Dermis microvascular lymphatic vessel endothelial cell (primary cell): ENCODE results near the gene GADD45B. TPM values are rescaled to one million over a fixed set of nuclear protein-coding genes. Genes with fewer than 3 reads are reported as not detected.
A peak's percentile ranks its signal among the peaks of the same experiment; 100 is the strongest.
"Not testable (repeated sequence)": the region's sequence is repeated elsewhere in the genome, so short reads cannot be mapped to it uniquely, and the experiment has no call there.

Experiments used
- DNase-seq, 2 donors: peaks; one replicate each; pipeline versions ENCODE4 v3.0.0 to v3.0.0-alpha.2; 2010; ENCODE audit warnings: low read depth in 2 of 2
- total RNA-seq: library from RNA; depleted of rRNA; stranded (reverse); fragments of >200 nt; gene quantifications from 2 replicates; pipeline ENCODE4 v1.2.1, GENCODE V29; 2014

GADD45B gene
- total RNA-seq, 1 donor from 2014 or later: 42.0 TPM

DNA sequence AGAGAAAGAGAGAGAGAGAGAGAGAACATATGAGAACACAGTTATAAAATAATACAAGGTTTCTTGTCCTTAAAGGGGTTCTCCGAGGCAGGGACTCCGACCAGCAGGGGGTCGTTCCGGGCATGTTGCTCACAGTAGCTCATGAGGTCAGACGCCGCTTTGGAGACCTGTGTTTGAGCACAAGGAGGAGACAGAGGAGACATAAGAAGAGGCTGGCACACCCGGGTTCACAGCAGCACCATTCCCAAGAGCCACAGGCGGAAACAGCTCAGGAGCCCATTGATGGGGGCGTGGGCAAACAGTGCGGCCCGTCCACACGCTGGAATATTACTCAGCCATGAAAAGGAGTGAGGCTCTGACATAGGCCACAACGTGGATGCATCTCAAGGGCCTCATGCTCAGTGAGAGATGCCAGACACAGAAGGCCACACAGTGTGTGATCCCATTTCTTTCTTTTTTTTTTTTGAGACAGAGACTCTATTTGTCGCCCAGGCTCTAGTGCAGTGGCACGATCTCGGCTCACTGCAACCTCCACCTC is 39.1 kb downstream of the GADD45B start:
- DNase-seq: no peak

DNA sequence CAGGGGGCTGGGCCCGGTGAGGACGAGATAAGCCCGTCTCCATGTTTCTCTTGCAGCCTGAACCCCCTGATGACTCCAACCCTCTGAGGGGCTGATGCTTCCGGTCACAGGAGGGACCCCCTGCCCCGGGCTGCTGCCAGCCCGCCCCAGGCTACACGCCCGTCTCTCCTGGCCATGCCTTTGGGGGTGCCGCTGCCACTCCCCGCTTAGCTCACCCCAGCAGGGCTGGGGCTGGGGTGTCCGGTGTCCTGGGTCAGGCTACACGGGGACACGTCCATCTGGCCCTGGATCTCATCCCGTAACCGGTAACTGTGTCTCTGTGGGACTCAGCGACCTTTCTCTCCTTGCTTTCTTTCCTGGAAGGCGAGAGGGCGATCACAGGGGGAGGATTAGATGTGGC is 40.8 kb downstream of the GADD45B start:
- no peak for DNase-seq

GRCh38 chr19:2517881-2518601 is 42.1 kb downstream of the GADD45B start:
- DNase-seq: no peak

- not testable (repeated sequence) for DNase-seq
Observed at GRCh38 chr19:2518856-2519255, 42.9 kb downstream of the GADD45B start.

DNA sequence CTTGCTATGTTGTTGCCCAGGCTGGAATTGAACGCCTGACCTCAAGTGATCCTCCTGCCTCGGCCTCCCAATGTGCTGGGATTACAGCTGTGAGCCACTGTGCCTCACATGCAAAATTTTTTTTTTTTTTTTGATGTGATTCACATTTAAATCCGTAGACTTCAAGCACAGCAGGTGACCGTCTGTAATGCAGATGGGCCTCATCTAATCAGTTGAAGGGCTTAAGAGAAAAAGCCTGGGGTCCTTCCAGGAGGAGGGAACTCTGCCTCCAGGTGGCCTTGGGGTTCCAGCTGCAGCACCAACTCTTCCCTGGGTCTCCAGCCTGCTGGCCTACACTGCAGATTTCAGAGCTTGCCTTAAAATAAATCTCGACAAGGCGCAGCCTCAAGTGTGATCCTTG is 43.6 kb downstream of the GADD45B start:
- no peak for DNase-seq

DNA sequence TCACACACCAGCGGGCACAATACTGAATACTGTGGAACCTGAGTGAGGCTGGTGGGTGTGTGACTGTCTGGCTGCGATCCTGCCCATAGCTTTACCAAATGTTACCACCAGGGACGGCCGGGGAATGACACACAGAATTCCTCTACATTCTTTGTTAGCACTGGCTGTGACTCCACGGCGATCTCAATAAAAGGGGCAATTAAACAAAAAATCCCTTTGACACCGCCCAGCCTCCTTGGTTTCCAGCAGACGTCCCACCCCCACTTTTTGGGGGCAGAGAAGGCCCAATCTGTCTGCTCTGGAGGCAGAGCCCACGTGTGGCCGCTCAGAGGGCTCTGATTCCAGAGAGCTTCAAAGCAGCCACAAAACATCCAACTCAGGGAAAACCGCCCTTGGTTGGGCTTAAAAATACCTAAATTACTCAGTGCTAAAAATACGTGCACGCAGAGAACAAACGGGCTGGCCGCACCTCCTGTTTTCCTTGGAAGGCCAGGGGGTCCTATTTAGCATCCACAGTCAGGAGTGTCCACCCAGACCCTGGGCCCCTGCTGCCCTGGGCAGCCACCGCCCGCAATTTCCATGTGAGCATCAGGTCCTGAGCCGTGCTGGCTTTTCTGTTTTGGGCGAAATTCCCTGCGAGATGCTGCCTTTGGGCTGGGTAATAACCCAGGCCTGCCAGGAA is 47.8 kb downstream of the GADD45B start:
- DNase-seq: no peak

DNA sequence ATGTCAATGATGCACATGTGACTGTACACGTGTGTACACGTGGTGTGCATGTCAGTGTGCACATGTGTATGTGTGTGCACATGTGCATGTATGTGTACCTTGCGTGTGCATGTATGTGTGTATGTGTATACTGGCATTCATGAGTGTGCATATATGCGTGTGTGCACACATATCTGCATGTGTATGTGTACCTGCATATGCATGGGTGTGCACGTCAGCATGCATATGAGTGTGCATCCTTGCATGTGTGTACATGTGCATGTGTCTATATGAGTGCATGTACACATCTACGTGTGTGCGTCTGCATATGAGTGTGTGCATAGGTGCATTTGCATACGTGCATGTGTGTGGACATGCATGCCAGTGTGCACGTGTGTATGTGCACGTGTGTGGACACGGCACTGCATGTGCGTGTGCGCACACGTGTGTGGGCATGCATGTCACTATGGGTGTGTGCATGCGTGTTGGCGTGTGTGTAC is 48.5 kb downstream of the GADD45B start:
- no peak for DNase-seq

GRCh38 chr19:2524840-2525723 is 49.2 kb downstream of the GADD45B start:
- peak in 1 of 2 donors; percentile 47 for DNase-seq

GRCh38 chr19:2527171-2527570 is 51.2 kb downstream of the GADD45B start:
- no peak for DNase-seq

DNA sequence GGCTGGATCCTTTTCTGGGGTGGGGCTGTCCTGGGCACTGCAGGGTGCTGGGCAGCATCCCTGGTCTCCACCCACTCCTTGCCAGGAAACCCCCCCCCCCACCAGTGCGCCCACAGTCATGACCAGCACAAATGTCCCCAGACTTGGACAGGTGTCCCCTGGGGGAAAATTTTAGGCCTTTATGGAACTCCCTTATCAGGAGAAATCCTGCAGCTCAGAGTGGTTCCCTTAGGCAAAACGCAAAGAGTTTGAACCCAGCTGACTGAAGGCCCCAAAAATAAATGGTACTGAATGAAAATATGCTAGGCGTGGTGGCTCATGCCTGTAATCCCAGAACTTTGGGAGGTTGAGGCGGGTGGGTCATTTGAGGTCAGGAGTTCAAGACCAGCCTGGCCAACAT is 51.8 kb downstream of the GADD45B start:
- DNase-seq: no peak

Other genes with a start within 250 kb of the GADD45B start
- gene PLEKHJ1, start 239.8 kb upstream of the GADD45B start, total RNA-seq: 61.6 and 72.7 TPM in 2 replicates
- 44.7 and 57.9 TPM in 2 replicates for gene SF3A2, start 239.3 kb upstream of the GADD45B start, total RNA-seq
- 0.64 and 1.8 TPM in 2 replicates for gene AMH, start 226.8 kb upstream of the GADD45B start, total RNA-seq
- gene JSRP1, start 219.7 kb upstream of the GADD45B start, total RNA-seq: not detected in 2 replicates
- 0.13 and 0.51 TPM in 2 replicates for gene PEAK3, start 194.0 kb upstream of the GADD45B start, total RNA-seq
- gene LINGO3, start 168.0 kb upstream of the GADD45B start, total RNA-seq: not detected in 2 replicates
- 90.9 and 94.4 TPM in 2 replicates for gene LSM7, start 147.5 kb upstream of the GADD45B start, total RNA-seq
- 13.9 and 25.8 TPM in 2 replicates for gene SPPL2B, start 147.4 kb upstream of the GADD45B start, total RNA-seq
- not detected in 2 replicates for gene TMPRSS9, start 115.9 kb upstream of the GADD45B start, total RNA-seq
- gene TIMM13, start 48.5 kb upstream of the GADD45B start, total RNA-seq: 50.4 and 54.4 TPM in 2 replicates
- gene LMNB2, start 19.2 kb upstream of the GADD45B start, total RNA-seq: 52.6 and 87.3 TPM in 2 replicates
- 0.64 and 1.1 TPM in 2 replicates for gene GNG7, start 226.6 kb downstream of the GADD45B start, total RNA-seq
- 0.13 TPM in 2 replicates for gene DIRAS1, start 245.2 kb downstream of the GADD45B start, total RNA-seq